Placental epithelial cell (primary cell): Measurements from ENCODE around the gene BDKRB2. TPM values are rescaled to one million over a fixed set of nuclear protein-coding genes. Genes with fewer than 3 reads are reported as not detected.

Experiments
- small RNA-seq: library from RNA; depleted of rRNA; stranded (forward); fragments of <200 nt; gene quantifications from one replicate; pipeline ENCODE3, GENCODE V24; 2012
- total RNA-seq: library from RNA; depleted of rRNA; stranded (reverse); fragments of >200 nt; gene quantifications from 2 replicates; pipeline ENCODE4 v1.2.3, GENCODE V29; 2012

The BDKRB2 gene
- 0.22 and 2.4 TPM in 2 replicates for total RNA-seq

GRCh38 chr14:96204151-96205058, at the start of gene BDKRB2:
Gene BDKRB2, plus strand, starts transcription at chr14:96204839. Its CDS starts 32,269 bp downstream, at chr14:96237108.

GRCh38 chr14:96255501-96256366, 51.1 kb downstream of the BDKRB2 start, which contains the start of gene BDKRB1:
Gene BDKRB1, plus strand, starts transcription at chr14:96256210. Its CDS starts 7,473 bp downstream, at chr14:96263683.

Small RNA genes lying within 50 kb of the gene (small RNA-seq; reads per million reads assigned to genes)
- not detected for gene CKS1BP1

Other genes with a start within 250 kb of the BDKRB2 start
- gene C14orf132, start 165.5 kb upstream of the BDKRB2 start, total RNA-seq: 0.11 and 0.79 TPM in 2 replicates
- not detected in 2 replicates for gene BDKRB1, start 51.4 kb downstream of the BDKRB2 start, total RNA-seq
- gene ATG2B, start 158.5 kb downstream of the BDKRB2 start, total RNA-seq: 16.5 and 20.1 TPM in 2 replicates
- gene GSKIP, start 158.7 kb downstream of the BDKRB2 start, total RNA-seq: 17.7 and 30.7 TPM in 2 replicates
- gene AK7, start 187.3 kb downstream of the BDKRB2 start, total RNA-seq: 1.2 TPM in 2 replicates